Endothelial cell of umbilical vein (primary cell): Measurements from ENCODE around the gene TMCC3. TPM values are rescaled to one million over a fixed set of nuclear protein-coding genes. Genes with fewer than 3 reads are reported as not detected.

Experiments
- BruUV-seq: library from RNA; stranded (reverse); fragments of 400-500 nt; replicated peaks from 2 replicates; lab custom pipeline; 2021; lab: Mats Ljungman, UMichigan
- CTCF ChIA-PET: fragments of 300-600, 350-600 bp; sonication (Branson Sonifier 250); formaldehyde crosslinking; loops from one replicate; lab custom pipeline; 2021; ENCODE audit warnings: antibody characterized with exemption, inconsistent platforms; lab: Charles Lee
- POLR2A ChIA-PET: fragments of 300-600, 350-600 bp; sonication (Branson Sonifier 250); formaldehyde crosslinking; loops from one replicate; lab custom pipeline; 2021; ENCODE audit warnings: antibody characterized with exemption, inconsistent platforms; lab: Charles Lee
- DNase-seq: peaks from one replicate; pipeline ENCODE4 v3.0.0-alpha.2; 2011; ENCODE audit warnings: low read depth, low spot score
- FAIRE-seq: peaks from 2 replicates; lab custom pipeline; 2011; peaks lifted over from hg19 to GRCh38; lab: Jason Lieb, UNC
- H2AFZ ChIP-seq: 2 replicates; pipeline ENCODE4 v1.6.0; 2012; ENCODE audit warnings: low read depth, low read length, control low read depth, inconsistent platforms
- H3K27ac ChIP-seq: 2 replicates; pipeline ENCODE4 v1.5.1; 2011; ENCODE audit warnings: low read depth, mild to moderate bottlenecking, control low read depth, low read length, moderate library complexity; ENCODE audit not compliant: insufficient read depth
- H3K27me3 ChIP-seq, 2 experiments: 2 replicates each; pipeline versions ENCODE4 v1.6.0 to v1.6.1; 2011; ENCODE audit warnings: low read length in 2 of 2, mixed read lengths in 1 of 2; ENCODE audit not compliant: control insufficient read depth in 2 of 2, insufficient read depth in 2 of 2
- H3K36me3 ChIP-seq, 2 experiments: 2 replicates in 1 of 2; 3 replicates in 1 of 2; pipeline ENCODE4 v1.5.1; 2011; ENCODE audit warnings: low read length in 2 of 2, mild to moderate bottlenecking in 1 of 2, moderate library complexity in 1 of 2; ENCODE audit not compliant: control insufficient read depth in 2 of 2, insufficient read depth in 2 of 2; ENCODE audit errors: extremely low read depth in 1 of 2
- H3K4me1 ChIP-seq: 3 replicates; pipeline ENCODE4 v1.5.1; 2011; ENCODE audit warnings: mild to moderate bottlenecking, low read length; ENCODE audit not compliant: control insufficient read depth, insufficient read depth; ENCODE audit errors: extremely low read depth
- H3K4me2 ChIP-seq: 2 replicates; pipeline ENCODE4 v1.6.1; 2011; ENCODE audit warnings: low read length, control low read depth, mixed read lengths; ENCODE audit not compliant: insufficient read depth
- H3K4me3 ChIP-seq, 3 experiments: fragments of 200-600 bp in 1 of 3; sonication (generic), shearing (Covaris generic) in 1 of 3; replicated peaks in 1 of 3; 2 replicates each; pipeline ENCODE4 v1.5.1; 2011 to 2016; ENCODE audit warnings: control low read depth in 3 of 3, low read length in 3 of 3, mild to moderate bottlenecking in 2 of 3, inconsistent platforms in 1 of 3, low read depth in 1 of 3, moderate library complexity in 1 of 3; ENCODE audit not compliant: insufficient read depth in 1 of 3
- H3K79me2 ChIP-seq: 2 replicates; pipeline ENCODE4 v1.6.0; 2012; ENCODE audit warnings: low read length, inconsistent platforms; ENCODE audit not compliant: control insufficient read depth, insufficient read depth
- H3K9ac ChIP-seq: replicated peaks from 2 replicates; pipeline ENCODE3; 2011; ENCODE audit warnings: low read length, control low read depth; ENCODE audit not compliant: insufficient read depth; ENCODE audit errors: extremely low read depth
- H3K9me1 ChIP-seq: replicated peaks from 3 replicates; pipeline ENCODE4 v1.6.0; 2011; ENCODE audit warnings: mild to moderate bottlenecking, low read length; ENCODE audit not compliant: control insufficient read depth, insufficient read depth; ENCODE audit errors: extremely low read depth
- H3K9me3 ChIP-seq: replicated peaks from 2 replicates; pipeline ENCODE4 v1.5.1; 2012; ENCODE audit warnings: low read length, inconsistent platforms; ENCODE audit not compliant: control insufficient read depth, insufficient read depth
- H4K20me1 ChIP-seq: replicated peaks from 2 replicates; pipeline ENCODE3; 2011; ENCODE audit warnings: mild to moderate bottlenecking, low read length; ENCODE audit not compliant: control insufficient read depth, insufficient read depth; ENCODE audit errors: extremely low read depth
- CTCF ChIP-seq, 2 donors: IDR thresholded peaks; 1 replicate in 1 of 2; 2 replicates in 1 of 2; pipeline ENCODE4 v1.5.1; 2011; ENCODE audit warnings: low read length in 2 of 2, mild to moderate bottlenecking in 2 of 2, moderate library complexity in 2 of 2, control low read depth in 1 of 2, inconsistent platforms in 1 of 2, low read depth in 1 of 2; ENCODE audit not compliant: insufficient read depth in 1 of 2; ENCODE audit errors: extremely low read depth in 1 of 2
- EZH2 ChIP-seq: IDR thresholded peaks from 2 replicates; pipeline ENCODE4 v1.6.1; 2012; ENCODE audit warnings: borderline replicate concordance, low read depth, mild to moderate bottlenecking, moderate library complexity, low read length, inconsistent platforms; ENCODE audit not compliant: severe bottlenecking
- FOS ChIP-seq: IDR thresholded peaks from 2 replicates; pipeline ENCODE4 v1.6.1; 2011; ENCODE audit warnings: mild to moderate bottlenecking, low read length, moderate library complexity, borderline replicate concordance; ENCODE audit not compliant: insufficient read depth
- GATA2 ChIP-seq: IDR thresholded peaks from 2 replicates; pipeline ENCODE4 v1.7.0; 2011; ENCODE audit warnings: low read depth, mild to moderate bottlenecking, moderate library complexity, mixed read lengths, low read length; ENCODE audit not compliant: insufficient read length, insufficient read depth
- JUN ChIP-seq: IDR thresholded peaks from 2 replicates; pipeline ENCODE4 v1.6.1; 2011; ENCODE audit warnings: borderline replicate concordance, low read depth; ENCODE audit not compliant: insufficient read length, insufficient read depth
- MAX ChIP-seq: IDR thresholded peaks from 2 replicates; pipeline ENCODE4 v1.6.1; 2011; ENCODE audit not compliant: insufficient read depth, insufficient read length
- MYC ChIP-seq: IDR thresholded peaks from one replicate; pipeline ENCODE4 v1.6.1; 2011; ENCODE audit warnings: mild to moderate bottlenecking, low read depth, low read length
- POLR2A ChIP-seq: IDR thresholded peaks from 2 replicates; pipeline ENCODE4 v1.6.1; 2012; ENCODE audit warnings: low read depth, mild to moderate bottlenecking, control low read depth, low read length
- POLR2AphosphoS5 ChIP-seq: IDR thresholded peaks from 2 replicates; pipeline ENCODE4 v1.6.1; 2012; ENCODE audit warnings: low read depth, mild to moderate bottlenecking, control low read depth, low read length, moderate library complexity; ENCODE audit not compliant: insufficient read depth
- dilution Hi-C: fragments of 300-500 bp; cut with MboI; formaldehyde crosslinking; loops from one replicate; pipeline ENCODE4 v1.15.0; 2019; ENCODE audit warnings: low sequenced_read_pairs; ENCODE audit not compliant: extremely low pct_ligation_motif_present
- intact Hi-C: fragments of 100-400 bp; cut with micrococcal nuclease; formaldehyde crosslinking; loops from one replicate; pipeline ENCODE4 v1.10.0; 2022
- polyA plus RNA-seq, 4 experiments: library from polyadenylated mRNA; depleted of rRNA in 3 of 4; stranded (reverse) in 3 of 4; unstranded in 1 of 4; fragments of >200 nt; gene quantifications; 2 replicates each; pipeline versions ENCODE4 v1.2.1 to v1.2.3, GENCODE V29; 2011 to 2012; ENCODE audit warnings: missing spikeins in 1 of 4
- total RNA-seq: library from RNA; stranded (reverse); gene quantifications from 2 replicates; pipeline ENCODE4 v1.2.3, GENCODE V29; 2021

TMCC3 gene
- total and polyA plus RNA-seq, 2 donors (not counting 3 experiments of a cell fraction or from before 2014, with no cell fraction given), result 13.5 to 30.4 TPM

- intact Hi-C loops, result no loop called here
- TF ChIP-seq MYC, result no peak
- no peak for TF ChIP-seq JUN
- TF ChIP-seq GATA2, result no peak
- TF ChIP-seq MAX, result no peak
- TF ChIP-seq CTCF (IDR thresholded peaks at IDR 0.05; ENCODE audit: extremely low read depth in 1 of 2, insufficient read depth in 1 of 2, low read depth in 1 of 2, low read length in 2 of 2), result no peak
- TF ChIP-seq POLR2AphosphoS5, result no peak
- TF ChIP-seq FOS, result no peak
- no peak for TF ChIP-seq POLR2A
- TF ChIP-seq EZH2, result no peak
- H3K4me3 ChIP-seq, result no peak overlapping the region
- ChIA-PET CTCF (interaction anchor here (1.2 to 2.2 kb wide), 2 partner anchors 24 to 290 kb away, joined by 3 to 4 read pairs; no protein-coding TSS in a partner anchor), POLR2A (no interaction called here)
- BruUV-seq, result no TSS peak
- H2AFZ ChIP-seq, result no peak overlapping the region
- peaks cover 32% of the 10 kb centered on the region for H3K79me2 ChIP-seq
- peaks cover 0 to 6% of the 10 kb centered on the region in 2 experiments for H3K36me3 ChIP-seq
- DNase-seq (no peak), FAIRE-seq (no peak)
- H3K9me3 ChIP-seq, result no peaks in the 10 kb centered on the region
- no peaks in the 10 kb centered on the region for H4K20me1 ChIP-seq
- no peaks in the 10 kb centered on the region for H3K27me3 ChIP-seq
- no peak overlapping the region for H3K4me2 ChIP-seq
- dilution Hi-C loops, result no loop called here
- H3K9me1 ChIP-seq, result no peaks in the 10 kb centered on the region
- H3K4me1 ChIP-seq, result peaks cover 43% of the 10 kb centered on the region
- H3K9ac ChIP-seq, result no peak overlapping the region
- no peak overlapping the region for H3K27ac ChIP-seq
Observed at GRCh38 chr12:94585626-94586025, 64.7 kb downstream of the TMCC3 start.
